Activated naive CD4-positive, alpha-beta T cell treated with anti-CD3 and anti-CD28 coated beads, Interleukin-2, amount 50 U/mL, for 24 hours (primary cell): ENCODE measurements around the gene SMIM10L2A.
"Not testable (repeated sequence)": the region's sequence is repeated elsewhere in the genome, so short reads cannot be mapped to it uniquely, and the experiment has no call there.

Source experiments
- H3K27ac Mint-ChIP-seq: one replicate; pipeline ENCODE4 v1.8.0; 2021; ENCODE audit warnings: mild to moderate bottlenecking, mixed read lengths
- H3K27me3 Mint-ChIP-seq: one replicate; pipeline ENCODE4 v1.8.0; 2021; ENCODE audit warnings: mixed read lengths
- H3K36me3 Mint-ChIP-seq: one replicate; pipeline ENCODE4 v1.8.0; 2021; ENCODE audit warnings: mixed read lengths
- H3K4me1 Mint-ChIP-seq: one replicate; pipeline ENCODE4 v1.8.0; 2021; ENCODE audit warnings: mixed read lengths
- H3K4me3 Mint-ChIP-seq: one replicate; pipeline ENCODE4 v1.8.0; 2021; ENCODE audit warnings: mild to moderate bottlenecking, mixed read lengths
- H3K9me3 Mint-ChIP-seq: one replicate; pipeline ENCODE4 v1.8.0; 2021; ENCODE audit warnings: mixed read lengths

SMIM10L2A gene

DNA sequence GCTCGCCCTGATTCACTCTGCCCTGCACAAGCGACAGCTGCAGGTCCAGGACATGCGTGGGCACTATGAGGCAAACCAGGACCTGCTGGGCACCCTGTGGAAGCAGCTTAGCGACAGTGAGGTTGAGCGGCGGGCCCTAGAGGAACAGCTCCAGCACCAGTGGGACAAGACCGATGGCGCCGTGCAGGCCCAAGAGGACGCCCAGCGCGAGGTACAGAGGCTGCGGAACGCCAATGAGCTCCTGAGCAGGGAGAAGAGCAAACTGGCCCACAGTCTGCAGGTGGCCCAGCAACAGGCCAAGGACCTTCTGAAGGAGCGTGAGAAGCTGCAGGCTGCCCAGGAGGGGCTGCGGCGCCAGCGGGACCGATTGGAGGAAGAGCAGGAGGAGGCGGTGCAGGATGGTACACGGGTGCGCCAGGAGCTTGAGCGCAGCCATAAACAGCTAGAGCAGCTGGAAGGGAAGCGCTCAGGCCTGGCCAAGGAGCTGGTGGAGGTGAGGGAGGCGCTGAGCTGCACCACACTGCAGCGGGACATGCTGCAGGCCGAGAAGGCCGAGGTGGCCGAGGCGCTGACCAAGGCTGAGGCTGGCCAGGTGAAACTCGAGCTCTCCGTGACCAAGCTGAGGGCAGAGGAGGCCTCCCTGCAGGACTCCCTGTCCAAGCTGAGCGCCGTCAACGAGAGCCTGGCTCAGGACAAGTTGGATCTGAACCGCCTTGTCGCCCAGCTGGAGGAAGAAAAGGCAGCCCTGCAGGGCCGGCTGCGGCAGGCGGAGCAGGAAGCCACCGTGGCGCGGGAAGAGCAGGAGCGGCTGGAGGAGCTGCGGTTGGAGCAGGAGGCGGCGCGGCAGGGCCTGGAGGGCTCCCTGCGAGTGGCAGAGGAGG lies 12.8 kb downstream of the SMIM10L2A start:
- H3K9me3 Mint-ChIP-seq = peaks cover 13% of the 10 kb centered on the region
- no peaks in the 10 kb centered on the region for H3K4me1 Mint-ChIP-seq
- peaks cover 4% of the 10 kb centered on the region for H3K36me3 Mint-ChIP-seq
- H3K4me3 Mint-ChIP-seq = no peak overlapping the region
- no peak overlapping the region for H3K27ac Mint-ChIP-seq
- peaks cover 3% of the 10 kb centered on the region for H3K27me3 Mint-ChIP-seq

DNA sequence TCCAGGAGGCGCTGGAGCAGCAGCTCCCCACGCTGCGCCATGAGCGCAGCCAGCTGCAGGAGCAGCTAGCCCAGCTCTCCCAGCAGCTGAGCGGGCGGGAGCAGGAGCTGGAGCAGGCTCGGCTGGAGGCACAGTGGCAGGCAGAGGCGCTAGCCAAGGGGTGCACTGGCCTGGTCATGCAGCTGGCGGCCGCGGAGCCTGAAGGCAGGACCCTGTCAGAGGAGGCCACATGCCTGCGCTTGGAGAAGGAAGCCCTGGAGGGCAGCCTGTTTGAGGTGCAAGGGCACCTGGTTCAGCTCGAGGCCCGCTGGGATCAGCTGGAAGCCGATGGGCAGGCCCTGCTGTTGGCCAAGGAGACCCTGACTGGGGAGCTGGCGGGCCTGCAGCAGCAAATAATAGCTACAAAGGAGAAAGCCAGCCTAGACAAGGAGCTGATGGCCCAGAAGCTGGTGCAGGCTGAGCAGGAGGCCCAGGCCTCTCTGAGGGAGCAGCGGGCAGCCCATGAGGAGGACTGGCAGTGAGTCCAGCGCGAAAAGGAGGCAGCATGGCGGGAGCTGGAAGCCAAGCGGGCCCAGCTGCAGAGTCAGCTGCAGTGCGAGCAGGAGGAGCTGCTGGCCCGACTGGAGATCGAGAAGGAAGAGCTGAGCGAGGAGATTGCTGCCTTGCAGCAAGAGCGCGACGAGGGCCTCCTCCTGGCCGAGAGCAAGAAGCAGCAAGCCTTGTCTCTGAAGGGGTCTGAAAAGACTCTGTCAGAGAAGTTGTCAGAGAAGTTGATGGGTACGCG lies 13.6 kb downstream of the SMIM10L2A start:
- Mint-ChIP-seq H3K27ac (no peak overlapping the region), H3K4me3 (no peak overlapping the region), H3K27me3 (peaks cover under 1% of the 10 kb centered on the region), H3K9me3 (peaks cover 7% of the 10 kb centered on the region), H3K36me3 (peaks cover 4% of the 10 kb centered on the region), H3K4me1 (no peaks in the 10 kb centered on the region)

DNA sequence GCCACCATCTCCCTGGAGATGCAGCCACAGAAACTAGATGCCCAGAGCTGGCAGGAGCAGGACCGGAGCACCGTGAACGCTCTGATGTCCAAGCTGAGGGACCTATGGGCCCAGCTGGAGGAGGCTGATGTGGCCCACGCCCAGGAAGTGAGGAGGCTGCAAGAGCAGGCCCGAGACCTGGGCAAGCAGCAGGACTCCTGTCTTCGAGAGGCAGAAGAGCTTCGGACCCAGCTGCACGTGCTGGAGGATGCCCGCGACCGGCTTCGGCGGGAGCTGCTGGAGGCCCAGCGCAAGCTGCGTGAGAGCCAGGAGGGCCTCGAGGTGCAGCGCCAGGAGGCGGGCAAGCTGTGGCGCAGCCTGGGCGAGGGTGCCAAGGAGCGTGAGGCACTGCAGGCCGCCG lies 14.2 kb downstream of the SMIM10L2A start:
- H3K4me3 Mint-ChIP-seq = no peak overlapping the region
- no peaks in the 10 kb centered on the region for H3K27me3 Mint-ChIP-seq
- no peak overlapping the region for H3K27ac Mint-ChIP-seq
- H3K4me1 Mint-ChIP-seq = no peaks in the 10 kb centered on the region
- peaks cover 6% of the 10 kb centered on the region for H3K9me3 Mint-ChIP-seq
- peaks cover 4% of the 10 kb centered on the region for H3K36me3 Mint-ChIP-seq

DNA sequence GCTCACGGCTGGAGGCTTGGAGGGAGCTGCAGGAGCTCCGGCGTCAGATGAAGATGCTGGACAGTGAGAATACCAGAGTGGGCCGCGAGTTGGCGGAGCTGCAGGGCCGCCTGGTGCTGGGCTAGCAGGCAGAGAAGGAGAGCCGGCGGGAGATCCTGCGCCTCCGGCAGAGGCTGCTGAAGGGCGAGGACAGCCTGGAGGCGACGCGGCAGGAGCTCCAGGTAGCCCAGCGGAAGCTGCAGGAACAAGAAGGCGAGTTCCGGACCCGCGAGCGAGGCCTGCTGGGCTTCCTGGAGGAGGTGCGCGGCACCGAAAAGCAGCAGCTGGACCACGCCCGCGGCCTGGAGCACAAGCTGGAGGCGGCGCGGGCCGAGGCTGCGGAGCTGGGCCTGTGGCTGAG lies 14.7 kb downstream of the SMIM10L2A start:
- H3K27ac Mint-ChIP-seq = no peak overlapping the region
- H3K36me3 Mint-ChIP-seq = peaks cover 2% of the 10 kb centered on the region
- H3K9me3 Mint-ChIP-seq = peaks cover 3% of the 10 kb centered on the region
- H3K27me3 Mint-ChIP-seq = no peaks in the 10 kb centered on the region
- H3K4me1 Mint-ChIP-seq = no peaks in the 10 kb centered on the region
- no peak overlapping the region for H3K4me3 Mint-ChIP-seq

DNA sequence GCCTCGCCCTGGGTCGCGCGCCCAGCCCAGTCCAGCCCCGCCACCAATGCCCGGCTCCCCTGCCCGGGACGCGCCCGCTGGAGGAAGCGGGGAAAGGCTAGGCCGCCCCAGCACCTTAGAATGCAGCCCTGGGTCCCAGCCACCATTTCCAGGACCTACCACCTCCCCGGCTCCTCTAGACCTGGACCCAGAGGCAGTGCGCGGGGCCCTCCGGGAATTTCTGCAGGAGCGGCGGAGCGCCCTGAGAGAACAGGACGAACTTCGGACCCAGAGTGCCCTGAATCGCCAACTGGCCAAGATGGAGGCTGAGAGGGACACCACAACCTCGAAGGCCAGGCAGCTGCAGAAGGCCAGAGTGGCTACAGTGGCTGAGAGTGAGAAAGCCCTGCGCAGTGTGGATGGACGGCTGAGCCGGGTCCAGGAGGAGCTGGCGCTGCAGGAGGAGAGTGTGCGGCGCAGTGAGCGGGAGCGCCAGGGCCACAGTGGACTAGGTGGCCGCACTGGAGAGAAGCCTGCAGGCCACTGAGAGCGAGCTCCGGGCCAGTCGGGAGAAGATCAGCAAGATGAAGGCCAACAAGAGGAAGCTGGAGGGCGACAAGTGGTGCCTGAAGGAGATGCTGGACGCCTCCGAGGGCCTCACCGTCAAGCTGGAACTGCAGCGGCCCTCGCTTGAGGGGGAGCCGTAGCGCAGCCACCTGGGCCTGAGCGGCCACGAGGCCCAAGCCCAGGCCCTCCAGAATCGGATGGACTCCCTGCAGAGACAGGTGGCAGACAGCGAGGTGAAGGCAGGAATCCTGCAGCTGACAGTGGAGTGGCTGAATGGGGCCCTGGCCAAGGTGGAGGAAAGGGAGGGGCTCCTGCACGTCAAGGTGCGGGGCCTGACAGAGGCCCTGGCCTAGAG lies 15.5 kb downstream of the SMIM10L2A start:
- Mint-ChIP-seq H3K4me3 (no peak overlapping the region), H3K4me1 (no peaks in the 10 kb centered on the region)

DNA sequence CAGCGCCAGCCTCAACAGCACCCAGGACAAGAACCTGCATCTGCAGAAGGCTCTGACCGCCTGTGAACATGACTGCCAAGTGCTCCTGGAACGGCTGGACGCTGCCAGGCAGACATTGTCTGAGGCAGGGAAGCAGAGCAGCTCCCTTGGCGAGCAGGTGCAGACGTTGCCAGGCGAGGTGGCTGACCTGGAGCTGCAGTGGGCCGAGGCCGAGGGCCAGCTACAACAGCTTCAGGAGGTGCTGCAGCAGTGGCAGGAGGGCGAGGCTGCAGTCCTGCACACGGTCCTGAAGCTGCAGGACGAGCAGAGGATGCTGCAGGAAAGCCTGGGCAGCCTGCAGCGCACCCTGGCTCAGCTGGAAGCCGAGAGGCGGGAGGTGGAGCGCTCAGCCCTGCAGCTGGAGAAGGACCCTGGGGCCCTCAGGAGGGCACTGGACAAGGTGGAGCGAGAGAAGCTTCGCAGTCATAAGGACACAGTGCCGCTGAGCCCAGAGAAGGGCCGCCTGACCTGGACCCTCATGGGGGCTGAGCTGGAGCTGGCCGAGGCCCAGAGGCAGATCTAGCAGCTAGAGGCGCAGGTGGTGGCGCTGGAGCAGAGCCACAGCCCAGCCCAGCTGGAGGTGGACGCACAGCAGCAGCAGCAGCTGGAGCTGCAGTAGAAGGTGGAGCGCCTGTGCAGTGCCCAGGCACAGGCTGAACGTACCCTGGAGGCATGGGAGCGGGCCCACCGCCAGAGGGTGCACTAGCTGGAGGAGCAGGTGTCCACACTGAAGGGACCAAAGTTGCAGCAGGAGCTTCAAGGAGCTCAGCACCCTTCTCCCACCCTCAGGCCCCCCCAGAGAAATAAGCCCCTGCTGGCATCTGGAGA lies 16.4 kb downstream of the SMIM10L2A start:
- Mint-ChIP-seq H3K4me1 (no peaks in the 10 kb centered on the region), H3K9me3 (no peaks in the 10 kb centered on the region), H3K27me3 (no peaks in the 10 kb centered on the region), H3K27ac (no peak overlapping the region), H3K4me3 (no peak overlapping the region), H3K36me3 (no peaks in the 10 kb centered on the region)

More for the DNA sequence above, 15.5 kb downstream of the SMIM10L2A start:
- H3K36me3 Mint-ChIP-seq = no peaks in the 10 kb centered on the region
- no peaks in the 10 kb centered on the region for H3K9me3 Mint-ChIP-seq
- H3K27me3 Mint-ChIP-seq = no peaks in the 10 kb centered on the region
- H3K27ac Mint-ChIP-seq = no peak overlapping the region

DNA sequence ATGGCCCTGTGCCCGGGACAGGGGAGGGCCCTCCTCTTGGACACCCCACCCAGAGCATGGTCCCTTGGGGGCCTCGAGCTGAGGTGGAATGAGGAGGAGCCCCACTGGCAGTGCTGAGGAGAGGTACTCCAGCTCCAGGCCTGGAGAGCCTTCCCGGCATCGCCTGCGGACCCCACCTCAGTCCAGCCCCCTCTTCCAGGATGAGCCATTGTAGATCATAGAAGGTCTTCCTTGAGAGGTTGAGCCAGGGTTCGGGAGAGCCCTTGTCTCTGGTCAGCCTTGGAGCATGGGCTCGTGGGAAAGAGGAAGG lies 16.9 kb downstream of the SMIM10L2A start:
- H3K36me3 Mint-ChIP-seq = no peaks in the 10 kb centered on the region
- H3K27ac Mint-ChIP-seq = no peak overlapping the region
- no peaks in the 10 kb centered on the region for H3K4me1 Mint-ChIP-seq

DNA sequence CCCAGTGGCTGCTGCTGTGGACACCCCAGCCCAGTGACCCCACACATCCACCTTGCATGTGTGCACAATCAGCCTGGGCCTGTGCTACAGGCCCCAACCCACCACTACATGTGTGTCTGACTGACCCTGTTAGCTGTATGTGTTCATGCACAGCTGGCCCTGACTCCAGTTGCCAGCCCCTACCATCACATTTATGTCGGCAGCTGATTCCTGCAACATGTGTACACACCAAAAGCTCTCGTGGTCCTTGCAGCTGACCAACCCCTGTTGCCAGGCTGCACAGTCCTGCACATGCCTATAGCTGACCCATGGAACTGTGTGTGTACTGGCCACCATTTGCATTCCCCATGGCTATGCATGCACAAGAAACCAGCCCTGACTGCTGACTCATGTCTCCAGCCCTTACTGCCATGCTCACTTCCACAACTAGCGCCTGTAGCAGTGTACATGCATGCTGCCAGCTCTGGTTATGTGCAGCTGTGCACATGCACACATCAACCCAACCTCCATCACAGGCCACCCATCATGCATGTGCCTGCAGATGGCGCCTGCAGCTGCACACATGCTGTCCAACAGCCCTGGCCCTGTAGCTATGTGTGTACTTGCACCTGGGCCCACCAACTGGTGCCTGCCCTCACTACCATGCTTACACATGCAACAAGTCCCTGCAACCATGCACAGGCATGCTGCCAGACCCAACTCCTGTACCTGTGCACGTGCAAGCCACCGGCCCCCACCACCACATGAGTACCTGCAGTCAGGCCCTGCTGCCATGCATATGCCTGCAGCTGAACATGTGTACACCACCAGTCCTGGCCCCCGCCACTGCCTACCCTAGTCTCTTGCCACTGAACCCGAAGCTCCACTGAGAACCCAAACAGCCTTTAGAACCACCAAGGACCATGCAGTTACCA lies 28.1 kb downstream of the SMIM10L2A start:
- Mint-ChIP-seq H3K4me3 (no peak overlapping the region), H3K4me1 (no peaks in the 10 kb centered on the region), H3K27ac (no peak overlapping the region), H3K36me3 (no peaks in the 10 kb centered on the region), H3K27me3 (no peaks in the 10 kb centered on the region), H3K9me3 (no peaks in the 10 kb centered on the region)

More for the DNA sequence above, 16.9 kb downstream of the SMIM10L2A start:
- Mint-ChIP-seq H3K27me3 (no peaks in the 10 kb centered on the region), H3K4me3 (no peak overlapping the region), H3K9me3 (no peaks in the 10 kb centered on the region)

DNA sequence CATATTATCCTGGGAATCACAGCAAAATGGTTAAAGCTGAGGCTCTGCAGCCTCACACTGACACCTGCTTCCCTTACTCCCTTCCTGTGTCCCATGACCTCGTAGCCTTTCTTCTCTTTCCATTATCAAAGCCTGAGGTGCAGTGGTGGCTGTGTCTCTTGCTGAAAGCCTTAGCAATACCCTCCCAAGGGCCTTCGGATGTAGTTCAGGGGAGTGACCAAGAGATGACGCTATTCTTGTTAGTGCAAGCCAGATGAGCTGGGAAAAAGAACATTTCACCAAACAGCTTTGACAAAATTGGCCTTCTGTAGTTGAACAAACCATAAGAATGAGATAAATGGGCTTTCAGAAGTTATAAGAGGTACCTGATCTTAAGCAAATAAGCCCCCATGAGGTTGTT lies 31.6 kb downstream of the SMIM10L2A start:
- Mint-ChIP-seq H3K4me3 (no peak overlapping the region), H3K4me1 (no peaks in the 10 kb centered on the region), H3K36me3 (no peaks in the 10 kb centered on the region), H3K27me3 (no peaks in the 10 kb centered on the region), H3K27ac (no peak overlapping the region), H3K9me3 (no peaks in the 10 kb centered on the region)

DNA sequence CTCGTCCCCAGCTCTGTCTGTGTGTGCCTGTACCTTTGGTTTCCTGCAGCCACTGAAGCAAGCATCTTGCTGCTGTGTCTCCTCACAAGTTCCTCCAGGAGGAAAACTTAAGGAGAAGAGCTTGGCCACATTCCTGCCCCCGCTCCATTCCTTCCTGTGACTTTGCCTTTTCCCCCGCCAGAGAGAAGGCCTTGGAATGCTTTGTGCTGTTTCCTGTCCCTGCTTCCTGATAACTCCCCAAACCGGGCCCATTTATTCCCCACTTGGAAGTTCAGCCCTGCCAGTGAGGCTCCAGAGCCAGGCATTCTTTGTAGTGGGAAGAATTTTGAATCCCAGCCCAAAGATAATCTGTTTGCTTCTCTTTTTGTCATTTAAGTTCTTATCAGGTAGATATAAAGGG lies 33.1 kb downstream of the SMIM10L2A start:
- Mint-ChIP-seq H3K4me1 (no peaks in the 10 kb centered on the region), H3K27me3 (no peaks in the 10 kb centered on the region), H3K36me3 (no peaks in the 10 kb centered on the region), H3K27ac (no peak overlapping the region), H3K9me3 (no peaks in the 10 kb centered on the region), H3K4me3 (no peak overlapping the region)

DNA sequence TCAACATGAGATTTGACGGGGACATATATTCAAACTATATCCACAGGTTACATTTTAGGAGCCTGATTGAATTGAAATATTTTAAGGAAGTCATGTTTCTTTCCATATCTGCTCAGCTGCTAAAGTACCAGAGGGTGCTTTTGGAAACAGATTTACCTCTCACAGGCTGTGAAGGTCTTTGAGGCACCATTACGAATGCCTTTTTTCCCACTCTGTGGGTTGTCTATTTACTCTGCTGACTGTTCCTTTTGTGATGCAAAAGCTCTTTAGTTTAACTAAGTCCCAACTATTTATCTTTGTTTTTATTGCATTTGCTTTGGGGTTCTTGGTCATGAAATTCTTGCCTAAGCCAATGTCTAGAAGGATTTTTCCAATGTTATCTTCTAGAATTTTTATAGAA lies 40.0 kb downstream of the SMIM10L2A start:
- H3K36me3 Mint-ChIP-seq, H3K4me1 Mint-ChIP-seq, H3K9me3 Mint-ChIP-seq, H3K27me3 Mint-ChIP-seq, H3K4me3 Mint-ChIP-seq, H3K27ac Mint-ChIP-seq: not testable (repeated sequence)

DNA sequence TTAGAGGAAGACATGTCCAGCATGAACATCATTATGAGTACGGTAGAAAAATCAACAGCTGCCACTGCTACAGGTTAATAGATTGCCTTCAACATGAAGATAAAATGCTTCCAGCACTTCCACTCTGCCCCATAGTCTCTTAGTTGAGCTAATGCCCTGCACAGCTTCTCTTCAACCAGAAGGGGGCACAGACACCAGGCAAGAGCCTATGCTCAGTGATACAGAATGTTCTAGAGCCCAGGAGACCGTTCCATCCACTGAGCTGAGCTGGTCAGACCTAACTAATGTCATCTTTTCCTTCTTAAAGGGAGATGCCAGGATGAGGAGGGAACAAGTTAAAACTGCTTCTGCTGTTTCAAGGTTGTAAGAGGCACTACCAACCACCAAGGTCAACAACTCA lies 42.2 kb downstream of the SMIM10L2A start:
- H3K27me3 Mint-ChIP-seq = no peaks in the 10 kb centered on the region
- H3K36me3 Mint-ChIP-seq = no peaks in the 10 kb centered on the region
- H3K27ac Mint-ChIP-seq = no peak overlapping the region
- H3K9me3 Mint-ChIP-seq = no peaks in the 10 kb centered on the region
- no peaks in the 10 kb centered on the region for H3K4me1 Mint-ChIP-seq
- no peak overlapping the region for H3K4me3 Mint-ChIP-seq

DNA sequence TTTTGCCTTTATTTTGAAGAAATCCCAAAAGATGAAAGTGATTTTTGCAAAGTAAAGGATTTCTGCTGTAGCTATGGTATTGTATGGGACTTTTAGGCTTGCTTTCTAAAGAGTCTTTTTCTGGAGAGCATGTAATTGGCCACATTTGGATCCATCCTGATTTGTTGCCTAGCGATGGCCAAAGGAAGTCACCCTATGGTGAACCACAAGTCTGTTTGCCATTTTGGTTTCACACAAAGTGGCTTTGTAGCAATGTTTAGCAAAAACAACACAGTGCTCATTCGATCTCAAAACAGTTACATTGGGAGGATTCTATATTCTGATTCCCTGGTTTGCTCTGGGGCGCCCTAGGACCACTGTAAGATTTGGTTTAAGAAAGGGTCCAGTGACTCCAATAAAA lies 54.6 kb downstream of the SMIM10L2A start:
- H3K36me3 Mint-ChIP-seq = no peaks in the 10 kb centered on the region
- no peak overlapping the region for H3K27ac Mint-ChIP-seq
- peaks cover 4% of the 10 kb centered on the region for H3K4me1 Mint-ChIP-seq
- no peaks in the 10 kb centered on the region for H3K27me3 Mint-ChIP-seq
- no peaks in the 10 kb centered on the region for H3K9me3 Mint-ChIP-seq
- no peak overlapping the region for H3K4me3 Mint-ChIP-seq

DNA sequence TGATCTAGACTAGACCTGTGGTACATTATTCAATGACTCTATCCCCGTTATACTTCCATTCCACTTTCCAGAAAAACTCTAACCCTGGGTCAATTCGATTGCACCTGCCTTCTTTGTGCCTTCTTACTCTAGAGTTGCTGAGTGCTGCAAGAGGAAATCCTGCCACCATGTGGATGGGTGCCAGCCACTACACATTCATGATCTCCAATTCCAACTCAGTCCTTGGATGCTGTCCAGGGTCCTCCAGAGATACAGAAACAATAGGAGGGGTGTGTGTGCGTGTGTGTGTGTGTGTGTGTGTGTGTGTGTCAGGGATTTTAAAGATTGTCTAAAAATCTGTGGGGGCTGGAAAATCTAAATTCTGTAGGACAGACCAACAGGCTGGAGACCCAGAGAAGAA lies 55.8 kb downstream of the SMIM10L2A start:
- no peaks in the 10 kb centered on the region for H3K27me3 Mint-ChIP-seq
- no peak overlapping the region for H3K4me3 Mint-ChIP-seq
- H3K36me3 Mint-ChIP-seq = no peaks in the 10 kb centered on the region
- H3K9me3 Mint-ChIP-seq = no peaks in the 10 kb centered on the region
- H3K27ac Mint-ChIP-seq = no peak overlapping the region
- peaks cover 4% of the 10 kb centered on the region for H3K4me1 Mint-ChIP-seq
